Mesenchymal stem cell (in vitro differentiated cells and primary cell): ENCODE results near the gene WSB2.

Experiments used
- DNase-seq: peaks from one replicate; pipeline ENCODE4 v3.0.0-alpha.2; 2013
- H2AFZ ChIP-seq: one replicate; pipeline ENCODE4 v1.6.1; 2013; ENCODE audit warnings: low read depth, mild to moderate bottlenecking, control low read depth, inconsistent platforms, low read length, moderate library complexity
- H2AK5ac ChIP-seq: 2 replicates; pipeline ENCODE4 v1.6.1; 2013; ENCODE audit warnings: low read length, moderate library complexity, mild to moderate bottlenecking, inconsistent platforms; ENCODE audit not compliant: severe bottlenecking
- H2BK120ac ChIP-seq: one replicate; pipeline ENCODE4 v1.6.1; 2013; ENCODE audit warnings: low read depth, mild to moderate bottlenecking, inconsistent platforms, low read length, moderate library complexity
- H2BK12ac ChIP-seq, 2 experiments: one replicate each; pipeline ENCODE4 v1.6.1; 2013; ENCODE audit warnings: inconsistent platforms in 2 of 2, low read length in 2 of 2, mild to moderate bottlenecking in 2 of 2, moderate library complexity in 2 of 2, control low read depth in 1 of 2
- H2BK15ac ChIP-seq: one replicate; pipeline ENCODE4 v1.6.1; 2013; ENCODE audit warnings: mild to moderate bottlenecking, low read depth, inconsistent platforms; ENCODE audit not compliant: poor library complexity, severe bottlenecking
- H2BK5ac ChIP-seq: 2 replicates; pipeline ENCODE4 v1.6.1; 2013; ENCODE audit warnings: low read depth, mild to moderate bottlenecking, low read length, control low read depth, inconsistent platforms; ENCODE audit not compliant: poor library complexity, severe bottlenecking
- H3K14ac ChIP-seq, 2 experiments: one replicate each; pipeline ENCODE4 v1.6.1; 2013; ENCODE audit warnings: inconsistent platforms in 2 of 2, low read length in 2 of 2, control low read depth in 1 of 2, mild to moderate bottlenecking in 1 of 2, moderate library complexity in 1 of 2
- H3K18ac ChIP-seq, 2 experiments: one replicate each; pipeline ENCODE4 v1.6.1; 2013; ENCODE audit warnings: inconsistent platforms in 2 of 2, low read length in 2 of 2, control low read depth in 1 of 2, low read depth in 1 of 2, mild to moderate bottlenecking in 1 of 2
- H3K23ac ChIP-seq, 2 experiments: one replicate each; pipeline ENCODE4 v1.6.1; 2013; ENCODE audit warnings: inconsistent platforms in 2 of 2, low read length in 2 of 2, mild to moderate bottlenecking in 2 of 2, moderate library complexity in 2 of 2, control low read depth in 1 of 2
- H3K27ac ChIP-seq: 2 replicates; pipeline ENCODE4 v1.5.1; 2013; ENCODE audit warnings: mild to moderate bottlenecking, moderate library complexity, low read length, control low read depth, inconsistent platforms; ENCODE audit not compliant: poor library complexity, severe bottlenecking
- H3K27me3 ChIP-seq, 2 experiments: 2 replicates each; pipeline versions ENCODE4 v1.6.1 to v1.7.0; 2013; ENCODE audit warnings: low read length in 2 of 2, mild to moderate bottlenecking in 2 of 2, moderate library complexity in 2 of 2, control low read depth in 1 of 2, inconsistent platforms in 1 of 2; ENCODE audit not compliant: control insufficient read depth in 1 of 2, insufficient read depth in 1 of 2
- H3K36me3 ChIP-seq, 2 experiments: 2 replicates each; pipeline versions ENCODE4 v1.6.1 to v1.7.0; 2013; ENCODE audit warnings: low read length in 2 of 2, control low read depth in 1 of 2, inconsistent platforms in 1 of 2, low read depth in 1 of 2, mild to moderate bottlenecking in 1 of 2; ENCODE audit not compliant: insufficient read depth in 2 of 2, control insufficient read depth in 1 of 2
- H3K4ac ChIP-seq, 2 experiments: one replicate each; pipeline ENCODE4 v1.6.1; 2013; ENCODE audit warnings: inconsistent platforms in 2 of 2, low read length in 2 of 2, mild to moderate bottlenecking in 2 of 2, moderate library complexity in 2 of 2, control low read depth in 1 of 2, low read depth in 1 of 2
- H3K4me1 ChIP-seq: 2 replicates; pipeline ENCODE4 v1.6.1; 2013; ENCODE audit warnings: low read depth, low read length, control low read depth; ENCODE audit not compliant: control insufficient read depth, insufficient read depth
- H3K4me2 ChIP-seq: 2 replicates; pipeline ENCODE4 v1.6.1; 2013; ENCODE audit warnings: low read length, mild to moderate bottlenecking, inconsistent platforms; ENCODE audit not compliant: poor library complexity, severe bottlenecking
- H3K4me3 ChIP-seq, 2 experiments: 2 replicates each; pipeline versions ENCODE4 v1.5.1 to v1.7.0; 2013; ENCODE audit warnings: low read length in 2 of 2, mild to moderate bottlenecking in 2 of 2, control low read depth in 1 of 2, low read depth in 1 of 2; ENCODE audit not compliant: insufficient read depth in 1 of 2
- H3K79me1 ChIP-seq: replicated peaks from 2 replicates; pipeline ENCODE4 v1.6.1; 2013; ENCODE audit warnings: mild to moderate bottlenecking, control low read depth, low read length, inconsistent platforms; ENCODE audit not compliant: poor library complexity, severe bottlenecking
- H3K9ac ChIP-seq: 2 replicates; pipeline ENCODE4 v1.7.0; 2013; ENCODE audit warnings: mild to moderate bottlenecking, low read length, moderate library complexity
- H3K9me3 ChIP-seq: 2 replicates; pipeline ENCODE4 v1.7.0; 2013; ENCODE audit warnings: mild to moderate bottlenecking, low read length; ENCODE audit not compliant: control insufficient read depth
- H4K8ac ChIP-seq: one replicate; pipeline ENCODE4 v1.6.1; 2013; ENCODE audit warnings: inconsistent platforms, mild to moderate bottlenecking, low read length, moderate library complexity
- H4K91ac ChIP-seq: one replicate; pipeline ENCODE4 v1.6.1; 2013; ENCODE audit warnings: mild to moderate bottlenecking, low read length, inconsistent platforms
- WGBS: methylation state at CpG from one replicate; pipeline ENCODE4 v1.1.7; 2013; ENCODE audit warnings: mixed read lengths; 5-methylcytosine and 5-hydroxymethylcytosine counted together

WSB2 gene

GRCh38 chr12:118103601-118104382, 42.8 kb upstream of the WSB2 start, which contains the start of gene VSIG10:
TSS of gene VSIG10 (minus strand) at chr12:118104011. CDS start at chr12:118103671, 340 bp downstream.
- Histone ChIP-seq H3K4me2 (peak within 1 kb of the TSS; percentile 100), H4K91ac (peak within 1 kb of the TSS; percentile 27), H2AK5ac (no peak within 1 kb of the TSS), H3K4me1 (peaks cover 16% of the 10 kb centered on the region), H2BK120ac (peak within 1 kb of the TSS; percentile 61), H3K14ac (peak within 1 kb of the TSS in 1 of 2 experiments; percentile 72), H3K23ac (peak within 1 kb of the TSS in 1 of 2 experiments; percentile 83), H3K27ac (peak within 1 kb of the TSS; percentile 85), H2BK12ac (peak within 1 kb of the TSS in 1 of 2 experiments; percentile 21), H2BK15ac (peak within 1 kb of the TSS; percentile 90), H3K4ac (peak within 1 kb of the TSS in 1 of 2 experiments; percentile 86), H4K8ac (peak within 1 kb of the TSS; percentile 60), H3K27me3 (no peaks in the 10 kb centered on the region), H3K9ac (peak within 1 kb of the TSS; percentile 83), H3K36me3 (no peaks in the 10 kb centered on the region), H3K18ac (peak within 1 kb of the TSS; percentile 70 to 77), H2AFZ (peak within 1 kb of the TSS; percentile 75), H2BK5ac (peak within 1 kb of the TSS; percentile 84), H3K4me3 (peak within 1 kb of the TSS; percentile 76 to 84), H3K9me3 (no peaks in the 10 kb centered on the region), H3K79me1 (peaks cover 15% of the 10 kb centered on the region)
- peak; percentile 67 for DNase-seq
- under 1% methylated on average over 63 of the region's 75 CpGs for WGBS

GRCh38 chr12:118103201-118103600, 42.2 kb upstream of the WSB2 start:
- no peak for DNase-seq
- Histone ChIP-seq H4K91ac (no peak overlapping the region), H2AK5ac (no peak overlapping the region), H4K8ac (no peak overlapping the region), H3K14ac (peak overlapping the region in 1 of 2 experiments; percentile 72), H3K23ac (peak overlapping the region in 1 of 2 experiments; percentile 83), H2BK12ac (peak overlapping the region in 1 of 2 experiments; percentile 21), H2BK5ac (peak overlapping the region; percentile 84), H3K4me1 (peaks cover 14% of the 10 kb centered on the region), H3K27ac (peak overlapping the region; percentile 63), H3K18ac (peak overlapping the region; percentile 70 to 72), H3K27me3 (no peaks in the 10 kb centered on the region), H2BK15ac (no peak overlapping the region), H3K4ac (peak overlapping the region in 1 of 2 experiments; percentile 86), H3K4me2 (peak overlapping the region; percentile 100), H3K79me1 (peaks cover 15% of the 10 kb centered on the region), H3K4me3 (peak overlapping the region; percentile 76 to 84), H3K9me3 (no peaks in the 10 kb centered on the region), H3K9ac (peak overlapping the region; percentile 83), H2AFZ (peak overlapping the region; percentile 75), H3K36me3 (no peaks in the 10 kb centered on the region), H2BK120ac (peak overlapping the region; percentile 61)
- under 1% methylated on average over 29 of the region's 32 CpGs for WGBS

- Histone ChIP-seq H2BK5ac (no peak overlapping the region), H3K27ac (no peak overlapping the region), H3K4ac (no peak overlapping the region), H3K27me3 (no peaks in the 10 kb centered on the region), H3K23ac (no peak overlapping the region), H3K14ac (no peak overlapping the region), H3K36me3 (no peaks in the 10 kb centered on the region), H3K4me1 (peaks cover 12% of the 10 kb centered on the region), H3K9me3 (no peaks in the 10 kb centered on the region), H3K9ac (peak overlapping the region; percentile 83), H4K91ac (no peak overlapping the region), H2AFZ (no peak overlapping the region), H3K4me3 (peak overlapping the region in 1 of 2 experiments; percentile 84), H2BK15ac (no peak overlapping the region), H2AK5ac (no peak overlapping the region), H2BK12ac (no peak overlapping the region), H2BK120ac (no peak overlapping the region), H4K8ac (no peak overlapping the region), H3K18ac (no peak overlapping the region), H3K79me1 (peaks cover 17% of the 10 kb centered on the region), H3K4me2 (no peak overlapping the region)
- WGBS, result 25% methylated on average over 4 of the region's 5 CpGs
- DNase-seq, result no peak
These were observed 41.6 kb upstream of the WSB2 start for GRCh38 chr12:118102609-118103008.

GRCh38 chr12:118102070-118102469, 41.1 kb upstream of the WSB2 start:
- H2BK120ac ChIP-seq, result peak overlapping the region; percentile 24
- H3K27ac ChIP-seq, result no peak overlapping the region
- H3K4ac ChIP-seq, result no peak overlapping the region
- peaks cover 19% of the 10 kb centered on the region for H3K79me1 ChIP-seq
- no peak overlapping the region for H4K8ac ChIP-seq
- peaks cover 12% of the 10 kb centered on the region for H3K4me1 ChIP-seq
- H3K23ac ChIP-seq, result no peak overlapping the region
- H3K4me2 ChIP-seq, result no peak overlapping the region
- H3K27me3 ChIP-seq, result no peaks in the 10 kb centered on the region
- no peak overlapping the region for H2AK5ac ChIP-seq
- H3K9ac ChIP-seq, result no peak overlapping the region
- no peak overlapping the region for H2BK5ac ChIP-seq
- DNase-seq, result peak; percentile 5
- no peaks in the 10 kb centered on the region for H3K36me3 ChIP-seq
- WGBS, result 67% methylated on average over 6 of the region's 6 CpGs
- H2AFZ ChIP-seq, result no peak overlapping the region
- no peak overlapping the region for H4K91ac ChIP-seq
- no peaks in the 10 kb centered on the region for H3K9me3 ChIP-seq
- H3K18ac ChIP-seq, result no peak overlapping the region
- H2BK15ac ChIP-seq, result no peak overlapping the region
- no peak overlapping the region for H3K14ac ChIP-seq
- no peak overlapping the region for H3K4me3 ChIP-seq
- H2BK12ac ChIP-seq, result no peak overlapping the region
